Measurements from ENCODE around the gene TMEM178B.
"Not testable (repeated sequence)": the region's sequence is repeated elsewhere in the genome, so short reads cannot be mapped to it uniquely, and the experiment has no call there.

The TMEM178B gene

DNA sequence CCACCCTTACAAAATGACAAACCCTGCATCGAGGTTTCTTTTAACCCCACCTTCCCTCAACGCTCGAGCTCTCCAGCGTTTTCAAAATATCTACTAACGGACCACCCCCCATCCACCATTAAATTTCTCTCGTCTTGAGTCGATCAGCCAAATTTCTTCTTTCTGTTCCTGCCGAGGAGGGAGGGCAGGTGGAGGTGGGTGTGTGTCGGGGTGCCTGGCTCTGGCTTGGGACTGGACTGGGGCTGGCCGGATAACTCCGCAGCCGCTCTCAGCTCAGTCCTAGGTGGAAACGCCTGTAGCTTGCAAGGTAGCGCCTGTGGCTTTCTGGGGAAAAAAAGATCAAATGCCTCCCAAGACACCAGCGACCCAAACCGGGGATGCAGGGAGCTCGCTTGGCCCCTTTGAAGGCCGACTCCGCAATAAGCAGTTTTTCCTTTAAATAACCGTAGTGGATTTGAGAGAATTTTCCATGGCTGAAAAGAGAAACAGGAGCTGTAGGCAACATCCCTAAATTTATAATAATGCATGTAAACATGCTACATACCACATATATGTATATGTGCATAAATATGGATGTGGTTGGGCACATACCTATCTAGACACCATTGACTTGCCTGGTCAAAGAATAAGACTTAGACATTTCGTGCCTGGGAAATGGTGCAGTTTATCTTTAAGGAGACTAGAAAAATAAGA, 1.9 kb upstream of the TMEM178B start:
- Histone ChIP-seq H3K9ac (ENCODE audit: insufficient read length) (peak overlapping the region; percentile 74), H3K4me3 (peak overlapping the region; percentile 76), H3K27ac (no peak overlapping the region), H3K36me3 (ENCODE audit: insufficient read depth, low read length) (no peaks in the 10 kb centered on the region), H3K9me3 (ENCODE audit: low read depth, low read length) (no peaks in the 10 kb centered on the region)
- no peak for DNase-seq (ENCODE audit: low read depth, low spot score)
- no peak for TF ChIP-seq FOXP2 (optimal IDR thresholded peaks at IDR 0.05; ENCODE audit: control extremely low read depth, extremely low read length, insufficient read depth)
- no peak for TF ChIP-seq EZH2 (IDR thresholded peaks at IDR 0.05)
- no peak for TF ChIP-seq POLR2AphosphoS5 (IDR thresholded peaks at IDR 0.05; ENCODE audit: borderline replicate concordance, low read depth, low read length)

DNA sequence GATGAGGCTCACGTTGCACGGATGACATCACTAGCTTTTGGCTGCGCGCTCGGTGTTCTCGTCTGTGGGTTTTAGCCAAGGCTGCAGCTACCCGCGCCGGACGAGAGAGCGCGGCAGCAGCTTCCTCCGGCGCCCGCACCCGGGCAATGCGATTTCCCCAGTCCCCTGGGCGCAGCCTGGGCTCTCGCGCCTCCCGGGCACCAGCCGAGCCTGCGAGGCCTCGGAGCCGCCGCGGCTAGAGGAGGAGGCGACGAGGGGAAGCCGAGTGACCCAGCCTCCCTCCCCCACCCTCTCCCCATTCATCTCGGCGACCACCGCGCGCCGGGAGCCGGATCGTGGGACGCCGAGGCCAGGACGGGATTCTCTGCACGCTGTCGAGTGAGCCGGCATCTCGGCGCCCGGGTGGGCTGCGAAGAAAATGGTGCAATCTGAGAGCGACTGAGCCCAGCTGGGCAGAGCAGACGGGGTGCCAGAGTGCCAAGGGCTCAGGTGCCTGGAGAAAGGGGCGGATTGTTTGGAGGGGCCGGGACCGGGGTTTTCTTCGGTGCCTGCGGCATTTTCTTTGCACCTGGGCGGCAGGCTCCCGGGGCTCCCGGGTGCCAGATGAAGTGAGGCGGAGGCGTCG, 1.2 kb upstream of the TMEM178B start:
- H3K9ac ChIP-seq (ENCODE audit: insufficient read length), result peak overlapping the region; percentile 35
- no peaks in the 10 kb centered on the region for H3K9me3 ChIP-seq (ENCODE audit: low read depth, low read length)

DNA sequence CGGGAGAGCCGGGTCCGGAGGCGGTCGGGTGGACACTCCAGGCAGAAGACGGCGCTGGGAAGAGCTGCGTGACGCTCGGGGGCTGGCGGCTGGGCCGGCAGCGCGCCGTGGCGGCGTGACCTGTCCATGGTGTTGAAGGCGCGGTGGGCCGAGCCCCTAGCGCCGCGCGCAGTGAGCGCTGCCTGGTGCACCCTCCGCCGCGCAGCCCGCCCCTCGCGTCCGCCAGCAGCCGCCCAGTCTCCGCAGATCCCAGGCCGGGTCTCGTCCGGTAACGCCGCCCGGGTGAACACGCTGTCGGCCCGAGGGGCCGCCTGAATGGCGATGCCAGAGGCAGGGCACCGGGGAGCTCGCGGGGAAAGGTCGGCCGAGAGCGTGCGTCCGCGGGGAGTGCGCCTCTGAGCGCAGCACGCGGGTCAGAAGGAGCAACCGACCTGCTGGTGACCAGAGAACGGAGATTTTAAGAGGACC, 657 bp upstream of the TMEM178B start:
- no peak for DNase-seq (ENCODE audit: low read depth, low spot score)
- Histone ChIP-seq H3K9me3 (ENCODE audit: low read depth, low read length) (no peaks in the 10 kb centered on the region), H3K4me3 (peak overlapping the region; percentile 76), H3K9ac (ENCODE audit: insufficient read length) (peak overlapping the region; percentile 45), H3K36me3 (ENCODE audit: insufficient read depth, low read length) (no peaks in the 10 kb centered on the region), H3K27ac (no peak overlapping the region)
- TF ChIP-seq FOXP2 (optimal IDR thresholded peaks at IDR 0.05; ENCODE audit: control extremely low read depth, extremely low read length, insufficient read depth) (no peak), EZH2 (IDR thresholded peaks at IDR 0.05) (no peak), POLR2AphosphoS5 (IDR thresholded peaks at IDR 0.05; ENCODE audit: borderline replicate concordance, low read depth, low read length) (no peak)

More for the DNA sequence above, 1.2 kb upstream of the TMEM178B start:
- no peak for DNase-seq (ENCODE audit: low read depth, low spot score)
- peak overlapping the region; percentile 76 for H3K4me3 ChIP-seq
- H3K27ac ChIP-seq, result no peak overlapping the region
- no peaks in the 10 kb centered on the region for H3K36me3 ChIP-seq (ENCODE audit: insufficient read depth, low read length)
- TF ChIP-seq EZH2 (IDR thresholded peaks at IDR 0.05), result no peak
- no peak for TF ChIP-seq FOXP2 (optimal IDR thresholded peaks at IDR 0.05; ENCODE audit: control extremely low read depth, extremely low read length, insufficient read depth)
- peak; percentile 66 for TF ChIP-seq POLR2AphosphoS5 (IDR thresholded peaks at IDR 0.05; ENCODE audit: borderline replicate concordance, low read depth, low read length)

DNA sequence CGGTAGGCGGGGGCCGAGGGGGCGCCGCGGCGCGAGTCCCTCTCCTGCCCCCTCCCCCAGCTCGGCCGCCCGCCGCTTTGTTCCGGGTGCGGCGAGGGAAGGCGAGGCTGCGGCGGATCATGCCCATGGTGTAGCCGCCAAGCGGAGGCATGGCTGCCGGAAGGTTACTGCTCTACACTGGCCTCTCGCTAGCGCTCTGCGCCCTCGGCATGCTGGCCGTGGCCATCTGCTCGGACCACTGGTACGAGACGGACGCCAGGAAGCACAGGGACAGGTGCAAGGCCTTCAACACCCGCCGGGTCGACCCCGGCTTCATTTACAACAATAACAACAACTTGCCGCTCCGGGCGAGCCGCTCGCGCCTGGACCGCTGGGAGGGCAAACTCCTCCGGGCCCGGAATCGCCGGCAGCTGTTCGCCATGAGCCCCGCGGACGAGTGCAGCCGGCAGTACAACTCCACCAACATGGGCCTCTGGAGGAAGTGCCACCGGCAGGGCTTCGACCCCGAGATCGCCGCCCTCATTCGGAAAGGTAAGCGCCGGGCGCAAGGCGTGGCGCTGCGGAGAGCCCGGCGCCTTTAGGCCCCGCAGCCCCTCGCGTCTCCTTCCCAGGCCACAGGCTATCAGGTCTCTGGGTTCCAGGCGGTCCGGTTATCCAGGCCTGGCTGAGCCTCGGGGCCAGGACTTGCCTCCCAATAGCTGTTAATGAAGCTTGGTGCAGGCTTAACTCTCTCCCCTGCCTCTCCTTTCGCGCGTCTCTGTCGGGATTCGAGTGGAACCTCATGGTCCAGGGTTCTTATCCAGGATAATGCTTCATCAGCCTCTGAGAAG, 513 bp downstream of the TMEM178B start:
- H3K9me3 ChIP-seq (ENCODE audit: low read depth, low read length), result no peaks in the 10 kb centered on the region
- no peak overlapping the region for H3K27ac ChIP-seq
- peak overlapping the region; percentile 61 for H3K9ac ChIP-seq (ENCODE audit: insufficient read length)
- 0 out of 2 replicates have a peak, but pooled peaks have one; percentile 16 for TF ChIP-seq POLR2AphosphoS5 (IDR thresholded peaks at IDR 0.05; ENCODE audit: borderline replicate concordance, low read depth, low read length)
- no peak for TF ChIP-seq EZH2 (IDR thresholded peaks at IDR 0.05)
- TF ChIP-seq FOXP2 (optimal IDR thresholded peaks at IDR 0.05; ENCODE audit: control extremely low read depth, extremely low read length, insufficient read depth), result no peak
- no peaks in the 10 kb centered on the region for H3K36me3 ChIP-seq (ENCODE audit: insufficient read depth, low read length)
- no peak for DNase-seq (ENCODE audit: low read depth, low spot score)
- peak overlapping the region; percentile 76 for H3K4me3 ChIP-seq

DNA sequence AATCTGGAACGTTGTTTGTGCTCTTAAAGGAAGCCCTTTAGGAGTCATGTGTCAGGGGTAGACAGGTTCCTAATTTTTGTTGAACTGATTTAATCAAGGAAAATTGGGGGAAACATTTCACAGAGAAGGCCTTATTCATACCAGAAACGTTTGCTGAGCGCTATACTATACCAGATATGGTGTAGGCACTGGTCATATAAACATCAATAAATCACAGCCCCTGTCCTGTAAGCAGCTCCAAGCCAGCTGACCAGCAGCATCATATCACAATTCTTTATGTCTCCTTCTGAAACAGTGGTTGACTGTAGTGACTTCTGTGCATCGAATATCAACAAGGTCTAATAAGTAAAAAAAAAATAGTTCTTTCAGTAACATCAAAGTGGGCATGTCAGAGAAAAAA, 1.1 kb downstream of the TMEM178B start:
- H3K36me3 ChIP-seq (ENCODE audit: insufficient read depth, low read length), result no peaks in the 10 kb centered on the region
- no peak for DNase-seq (ENCODE audit: low read depth, low spot score)
- H3K9ac ChIP-seq (ENCODE audit: insufficient read length), result peak overlapping the region; percentile 61
- no peak overlapping the region for H3K27ac ChIP-seq
- peak overlapping the region; percentile 76 for H3K4me3 ChIP-seq
- no peaks in the 10 kb centered on the region for H3K9me3 ChIP-seq (ENCODE audit: low read depth, low read length)
- TF ChIP-seq POLR2AphosphoS5 (IDR thresholded peaks at IDR 0.05; ENCODE audit: borderline replicate concordance, low read depth, low read length) (no peak), EZH2 (IDR thresholded peaks at IDR 0.05) (no peak), FOXP2 (optimal IDR thresholded peaks at IDR 0.05; ENCODE audit: control extremely low read depth, extremely low read length, insufficient read depth) (no peak)

DNA sequence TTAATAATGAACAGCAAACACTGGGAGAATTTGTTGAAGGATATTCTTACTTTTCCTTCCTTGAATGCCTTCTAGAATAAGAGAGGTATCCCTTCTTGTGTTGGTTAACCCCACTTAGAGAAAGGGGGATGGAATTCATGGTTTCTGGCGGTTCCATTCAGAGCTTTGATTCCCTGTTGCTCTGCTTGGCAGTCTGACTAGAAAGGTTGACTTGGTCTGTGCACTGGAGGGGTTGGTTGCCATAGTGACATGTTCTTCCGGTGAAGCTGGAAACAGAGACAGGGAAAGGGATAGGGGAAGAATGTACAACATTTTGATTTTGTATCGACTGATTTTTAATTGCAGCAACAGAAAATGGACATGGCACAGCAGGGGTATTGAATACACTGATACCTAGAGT, 2.5 kb downstream of the TMEM178B start:
- Histone ChIP-seq H3K27ac (no peak overlapping the region), H3K36me3 (ENCODE audit: insufficient read depth, low read length) (no peaks in the 10 kb centered on the region), H3K4me3 (peak overlapping the region; percentile 76), H3K9me3 (ENCODE audit: low read depth, low read length) (no peaks in the 10 kb centered on the region), H3K9ac (ENCODE audit: insufficient read length) (no peak overlapping the region)
- DNase-seq (ENCODE audit: low read depth, low spot score), result no peak
- no peak for TF ChIP-seq EZH2 (IDR thresholded peaks at IDR 0.05)
- TF ChIP-seq POLR2AphosphoS5 (IDR thresholded peaks at IDR 0.05; ENCODE audit: borderline replicate concordance, low read depth, low read length), result no peak
- TF ChIP-seq FOXP2 (optimal IDR thresholded peaks at IDR 0.05; ENCODE audit: control extremely low read depth, extremely low read length, insufficient read depth), result no peak

DNA sequence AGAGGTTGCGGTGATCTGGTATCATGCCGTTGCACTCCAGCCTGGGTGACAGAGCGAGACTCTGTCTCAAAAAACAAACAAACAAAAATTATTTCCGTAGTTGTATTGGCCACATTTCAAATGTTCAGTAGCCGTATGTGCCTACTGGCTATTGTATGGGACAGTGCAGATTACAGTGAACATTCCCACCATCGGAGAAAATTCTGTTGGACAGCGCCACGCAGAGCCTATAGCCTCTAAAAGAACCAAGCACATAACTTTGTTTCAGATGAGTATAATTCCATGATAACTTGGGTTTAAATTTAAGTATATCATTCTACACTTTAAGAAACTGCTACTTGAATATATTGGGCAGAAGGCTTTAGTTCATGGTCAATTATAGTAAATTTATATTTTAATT, 5.4 kb downstream of the TMEM178B start:
- no peak overlapping the region for H3K9ac ChIP-seq (ENCODE audit: insufficient read length)
- no peak overlapping the region for H3K4me3 ChIP-seq
- no peak for DNase-seq (ENCODE audit: low read depth, low spot score)
- no peaks in the 10 kb centered on the region for H3K36me3 ChIP-seq (ENCODE audit: insufficient read depth, low read length)
- H3K9me3 ChIP-seq (ENCODE audit: low read depth, low read length), result no peaks in the 10 kb centered on the region
- TF ChIP-seq EZH2 (IDR thresholded peaks at IDR 0.05) (no peak), POLR2AphosphoS5 (IDR thresholded peaks at IDR 0.05; ENCODE audit: borderline replicate concordance, low read depth, low read length) (no peak), FOXP2 (optimal IDR thresholded peaks at IDR 0.05; ENCODE audit: control extremely low read depth, extremely low read length, insufficient read depth) (no peak)
- H3K27ac ChIP-seq, result no peak overlapping the region

DNA sequence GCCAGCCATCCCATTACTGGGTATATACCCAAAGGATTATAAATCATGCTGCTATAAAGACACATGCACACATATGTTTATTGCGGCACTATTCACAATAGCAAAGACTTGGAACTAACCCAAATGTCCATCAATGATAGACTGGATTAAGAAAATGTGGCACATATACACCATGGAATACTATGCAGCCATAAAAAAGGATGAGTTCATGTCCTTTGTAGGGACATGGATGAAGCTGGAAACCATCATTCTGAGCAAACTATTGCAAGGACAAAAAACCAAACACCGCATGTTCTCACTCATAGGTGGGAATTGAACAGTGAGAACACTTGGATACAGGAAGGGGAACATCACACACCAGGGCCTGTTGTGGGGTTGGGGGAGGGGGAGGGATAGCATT, 15.6 kb downstream of the TMEM178B start:
- DNase-seq (ENCODE audit: low read depth, low spot score); H3K9me3 ChIP-seq (ENCODE audit: low read depth, low read length); H3K36me3 ChIP-seq (ENCODE audit: insufficient read depth, low read length); H3K27ac ChIP-seq; H3K9ac ChIP-seq (ENCODE audit: insufficient read length); H3K4me3 ChIP-seq: not testable (repeated sequence)
